CD4-positive, alpha-beta T cell treated with Interleukin-4 for 4 hours (primary cell): ENCODE data around the gene FARP1.

ENCODE experiments used
- DNase-seq: peaks from one replicate; pipeline ENCODE4 v3.0.0-alpha.2; 2020

The FARP1 gene

GRCh38 chr13:98233127-98233526 lies 90.2 kb downstream of the FARP1 start:
- DNase-seq, result no peak

DNA sequence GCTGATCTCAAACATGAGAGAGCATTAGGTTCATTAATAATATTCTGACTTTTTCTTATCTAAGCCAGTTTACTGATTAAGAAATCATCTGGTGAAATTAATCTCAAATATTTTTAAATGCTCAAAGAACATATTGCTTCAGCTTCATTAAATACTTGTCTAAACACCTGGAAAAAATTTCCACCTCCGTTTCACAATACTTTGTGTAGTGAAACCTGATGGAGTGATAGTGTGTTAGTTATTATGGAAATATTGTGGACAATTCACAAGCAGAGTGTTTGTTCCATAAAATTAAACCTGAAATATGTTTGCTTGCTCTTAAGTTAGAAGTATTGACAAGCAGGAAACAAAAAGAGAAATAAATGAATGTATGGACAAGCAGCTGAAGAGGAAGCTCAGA lies 91.5 kb downstream of the FARP1 start:
- no peak for DNase-seq

DNA sequence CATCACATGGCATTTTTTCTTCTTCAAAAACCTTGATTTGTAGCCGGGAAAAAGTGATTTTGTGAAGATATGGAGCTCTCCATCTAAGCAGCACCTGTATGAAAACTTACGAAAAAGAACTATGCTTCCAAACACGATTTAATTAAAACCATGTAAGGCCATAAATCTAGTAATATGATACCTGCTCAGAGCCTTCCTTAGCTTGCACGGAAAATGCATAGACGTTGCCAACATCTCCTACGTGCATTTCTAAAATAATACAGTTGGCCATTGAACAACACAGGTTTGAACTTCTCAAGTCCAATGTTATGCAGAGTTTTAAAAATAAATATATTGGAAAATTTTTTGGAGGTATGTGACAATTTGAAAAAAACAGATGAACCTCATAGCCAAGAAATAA lies 93.3 kb downstream of the FARP1 start:
- DNase-seq, result no peak

- DNase-seq, result no peak
Observed at GRCh38 chr13:98237331-98237730, 94.4 kb downstream of the FARP1 start.

DNA sequence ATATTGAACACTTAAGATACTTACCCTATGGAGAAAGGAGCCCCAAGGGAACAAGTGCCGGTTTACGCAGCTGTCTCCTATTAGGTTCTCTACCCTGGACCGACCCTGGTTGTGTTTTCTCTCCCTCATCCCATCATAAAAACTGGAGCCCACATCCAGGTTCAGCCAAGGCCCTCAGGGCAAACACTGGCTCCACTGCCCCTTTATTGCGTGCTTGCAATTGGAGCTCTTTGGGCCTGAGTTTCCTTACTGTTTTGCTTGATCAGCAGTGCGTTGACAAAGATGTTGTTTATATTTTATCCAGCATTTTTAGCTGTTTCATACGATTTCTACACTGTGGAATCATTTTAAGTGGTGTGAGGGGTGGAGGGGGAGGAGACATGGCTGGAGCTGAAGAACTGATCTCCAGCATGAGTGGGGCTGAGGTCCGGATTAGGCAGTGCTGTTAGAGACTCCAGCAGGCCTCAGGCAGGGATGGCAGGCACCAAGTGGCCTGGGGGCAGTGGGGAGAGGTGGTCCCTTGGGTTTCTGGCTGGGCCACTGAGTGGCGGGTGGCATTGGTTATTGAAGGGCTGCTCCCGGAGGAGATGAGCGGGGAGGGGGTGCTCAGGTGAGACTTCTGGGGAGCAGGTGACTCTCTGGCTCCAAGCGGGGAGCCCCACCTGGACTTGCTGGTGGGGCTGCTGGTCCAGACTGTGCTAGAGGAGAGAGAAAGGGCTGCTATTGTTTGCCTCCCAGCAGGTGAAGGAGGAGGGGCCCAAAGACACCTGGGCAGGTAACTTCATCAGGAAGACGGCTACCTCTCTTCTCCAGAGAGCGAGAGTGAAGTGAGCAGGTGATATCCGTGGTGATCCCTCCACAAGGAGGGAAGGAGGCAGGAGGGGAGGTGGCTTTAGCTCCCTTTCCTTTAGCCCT lies 96.5 kb downstream of the FARP1 start:
- DNase-seq, result no peak

DNA sequence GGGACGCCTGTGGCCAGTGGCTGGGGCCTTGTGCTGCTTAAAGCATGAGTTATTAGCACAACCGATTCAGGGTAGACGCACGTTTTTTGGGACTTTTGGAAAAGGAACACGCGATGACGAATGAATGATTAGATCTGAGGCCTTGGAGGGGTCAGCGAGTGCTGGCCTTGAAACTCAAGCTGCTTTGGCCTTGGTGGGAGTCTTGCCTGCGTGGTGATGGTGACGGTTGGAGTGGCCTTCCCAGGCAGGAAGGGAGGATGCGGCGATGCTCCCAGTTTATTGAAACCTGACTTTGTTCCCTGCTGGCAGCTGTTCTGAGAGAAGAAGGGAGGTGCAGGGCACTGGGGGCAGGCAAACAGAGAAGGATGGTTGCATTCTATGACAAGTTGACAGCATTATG lies 97.2 kb downstream of the FARP1 start:
- DNase-seq, result no peak

DNA sequence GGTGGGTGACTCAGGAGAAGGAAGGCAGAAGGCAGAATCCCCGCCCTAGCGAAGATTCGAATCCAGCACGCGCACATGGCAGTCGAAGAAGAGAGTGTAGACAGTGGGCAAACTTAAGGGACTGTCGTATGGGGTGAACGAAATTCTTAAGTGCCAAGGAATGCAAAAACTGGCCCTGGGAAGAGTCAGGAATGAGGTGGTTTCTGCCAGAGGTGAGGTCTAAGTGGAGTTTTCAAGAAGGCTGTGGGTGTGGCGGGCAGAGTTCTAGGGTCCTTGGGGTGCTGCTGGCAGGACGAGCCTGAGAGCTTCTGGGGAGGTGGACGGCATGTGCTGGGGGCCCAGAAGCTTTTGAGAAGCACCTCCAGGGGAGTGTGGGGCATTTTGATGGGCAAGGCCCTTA lies 98.1 kb downstream of the FARP1 start:
- DNase-seq, result no peak

GRCh38 chr13:98241976-98242375 lies 99.1 kb downstream of the FARP1 start:
- DNase-seq, result no peak

DNA sequence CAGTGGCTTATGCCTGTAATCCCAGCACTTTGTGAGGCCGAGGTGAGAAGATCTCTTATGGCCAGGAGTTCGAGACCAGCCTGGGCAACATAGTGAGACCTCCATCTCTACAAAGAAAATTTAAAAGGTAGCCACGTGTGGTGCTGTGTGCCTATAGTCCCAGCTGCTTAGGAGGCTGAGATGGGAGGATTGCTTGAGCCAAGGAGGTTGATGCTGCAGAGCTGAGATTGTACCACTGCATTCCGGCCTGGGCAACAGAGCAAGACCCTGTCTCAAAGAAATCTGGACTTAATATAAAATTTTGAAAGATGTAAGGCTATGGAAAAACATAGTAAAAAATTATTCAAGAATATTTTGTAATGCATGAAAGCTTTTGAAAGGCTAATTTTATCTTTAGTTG lies 99.5 kb downstream of the FARP1 start:
- DNase-seq, result no peak

DNA sequence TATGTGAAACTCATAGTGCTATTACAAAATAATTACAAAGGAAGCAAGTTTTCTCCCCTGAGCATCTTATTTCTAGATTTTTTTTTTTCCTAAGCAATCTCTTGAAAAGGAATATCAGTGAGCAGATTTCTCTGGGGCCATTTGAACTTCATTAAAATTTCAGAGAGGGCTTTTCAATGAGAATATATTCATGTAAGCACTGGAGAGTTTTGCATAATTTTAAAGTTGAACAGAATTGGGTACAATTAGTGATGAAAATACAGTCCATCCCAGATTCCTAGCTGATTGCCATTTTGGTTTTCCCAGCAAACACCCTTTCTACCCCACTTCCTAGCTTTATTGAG lies 101.0 kb downstream of the FARP1 start:
- no peak for DNase-seq

DNA sequence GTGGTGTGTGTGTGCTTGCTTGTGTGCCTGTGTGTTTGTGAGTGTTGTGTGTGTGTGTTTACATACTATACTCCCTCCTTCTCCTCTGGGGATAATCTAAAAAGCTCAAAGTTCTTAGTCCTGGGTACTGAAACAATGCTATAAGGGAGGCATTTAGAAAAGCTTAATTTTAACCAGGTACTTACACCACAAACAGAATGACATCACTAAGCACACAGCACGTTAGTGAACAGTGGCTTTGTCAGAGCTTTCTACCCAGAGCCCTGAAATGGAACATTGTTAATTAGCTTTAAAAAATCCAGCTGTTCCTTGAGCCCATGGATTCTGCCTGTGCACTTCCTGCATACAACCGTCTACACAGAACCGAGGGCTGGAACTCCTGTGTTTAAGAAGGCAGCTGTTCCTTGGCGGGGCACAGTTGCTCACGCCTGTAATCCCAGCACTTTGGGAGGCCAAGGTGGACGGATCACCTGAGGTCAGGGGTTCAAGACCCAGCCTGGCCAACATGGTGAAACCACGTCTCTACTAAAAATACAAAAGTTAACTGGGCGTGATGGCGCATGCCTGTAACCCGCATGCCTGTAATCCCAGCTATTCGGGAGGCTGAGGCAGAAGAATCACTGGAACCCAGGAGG lies 103.8 kb downstream of the FARP1 start:
- DNase-seq, result no peak

GRCh38 chr13:98251708-98252107 lies 108.8 kb downstream of the FARP1 start:
- no peak for DNase-seq

GRCh38 chr13:98252931-98253470 lies 110.1 kb downstream of the FARP1 start:
- no peak for DNase-seq

DNA sequence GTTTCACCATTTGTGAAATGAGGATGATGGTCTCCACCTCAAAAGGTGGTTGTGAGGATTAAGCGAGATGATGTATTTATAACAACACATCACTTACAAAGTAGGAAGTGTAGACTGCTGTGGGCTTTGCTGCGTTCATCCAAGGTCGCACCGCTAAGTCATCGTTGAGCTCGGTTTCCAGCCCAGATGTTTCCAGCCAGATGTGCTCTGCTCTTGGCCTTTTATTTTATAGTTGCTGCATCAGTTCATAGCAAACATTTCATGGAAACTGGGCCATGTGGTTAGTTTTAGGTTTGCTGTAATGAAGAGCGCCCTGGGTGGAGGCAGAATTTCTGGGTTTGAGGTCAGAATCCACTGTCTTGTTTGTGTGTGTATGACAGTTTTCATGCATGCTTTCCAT lies 110.6 kb downstream of the FARP1 start:
- no peak for DNase-seq

- DNase-seq, result no peak
Observed at GRCh38 chr13:98254513-98254912, 111.6 kb downstream of the FARP1 start.

- no peak for DNase-seq
Observed at GRCh38 chr13:98258226-98258625, 115.3 kb downstream of the FARP1 start.

GRCh38 chr13:98260357-98261164 lies 117.7 kb downstream of the FARP1 start:
- DNase-seq, result no peak

DNA sequence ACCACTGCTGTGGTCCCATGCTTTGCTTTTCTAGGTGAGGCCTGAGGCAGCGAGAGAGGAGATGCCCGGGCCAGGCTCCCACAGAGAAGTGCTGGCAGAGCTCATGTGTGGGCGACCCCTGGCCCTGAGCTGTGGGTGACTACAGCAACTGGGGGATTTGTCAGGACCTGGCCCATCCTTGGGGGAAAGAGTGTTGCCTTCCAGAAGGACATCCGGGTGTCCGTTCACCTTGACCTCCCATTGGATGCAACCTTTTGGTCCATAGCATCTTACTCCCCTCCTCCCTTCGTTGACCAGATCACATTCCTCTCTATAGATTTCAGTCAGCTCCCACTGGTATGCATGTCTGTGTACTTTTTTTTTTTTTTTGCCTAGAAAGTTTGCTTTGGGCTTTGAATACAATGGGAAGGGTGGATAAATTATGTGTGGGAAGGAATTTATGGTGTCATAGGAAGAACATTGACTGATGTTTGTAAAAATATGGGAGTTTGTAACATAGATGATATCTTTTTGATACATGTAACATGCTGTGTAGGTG lies 118.3 kb downstream of the FARP1 start:
- no peak for DNase-seq

DNA sequence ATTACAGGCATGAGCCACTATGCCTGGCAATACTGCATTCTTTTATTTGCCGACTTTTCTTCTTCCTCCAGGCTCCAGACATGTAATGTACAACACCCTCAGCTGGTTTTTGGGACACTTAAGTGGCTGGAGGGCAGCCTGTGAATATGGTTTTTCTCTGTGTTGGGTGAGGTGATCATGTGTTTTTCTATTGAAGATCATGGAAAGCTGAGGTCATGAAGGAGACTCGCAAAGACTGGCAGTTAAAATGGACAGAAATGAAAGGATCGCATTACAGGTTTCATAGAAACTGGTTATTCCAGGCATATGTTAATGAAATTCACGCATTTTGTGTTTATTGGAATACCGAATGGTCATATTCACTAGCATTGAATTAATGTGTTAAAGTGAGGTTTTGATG lies 119.4 kb downstream of the FARP1 start:
- DNase-seq, result no peak

DNA sequence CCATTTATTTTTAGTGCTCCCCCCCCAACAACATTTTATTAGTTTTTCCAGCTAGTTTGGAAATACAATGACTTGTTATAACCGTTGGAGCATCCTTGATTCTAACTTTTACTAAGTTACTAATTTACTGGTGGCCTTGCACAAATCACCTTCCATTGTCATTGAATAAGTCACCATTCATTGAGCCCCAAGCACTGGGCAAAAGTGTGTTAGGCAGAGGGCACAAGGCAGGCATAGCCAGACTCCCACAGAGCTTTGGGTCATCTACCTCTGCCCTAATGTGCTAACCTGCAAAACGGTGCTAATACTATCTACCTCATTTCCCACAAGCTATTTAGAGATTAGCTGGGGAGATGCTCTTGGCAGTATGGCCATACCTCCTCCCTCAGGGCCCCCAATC lies 120.9 kb downstream of the FARP1 start:
- no peak for DNase-seq

DNA sequence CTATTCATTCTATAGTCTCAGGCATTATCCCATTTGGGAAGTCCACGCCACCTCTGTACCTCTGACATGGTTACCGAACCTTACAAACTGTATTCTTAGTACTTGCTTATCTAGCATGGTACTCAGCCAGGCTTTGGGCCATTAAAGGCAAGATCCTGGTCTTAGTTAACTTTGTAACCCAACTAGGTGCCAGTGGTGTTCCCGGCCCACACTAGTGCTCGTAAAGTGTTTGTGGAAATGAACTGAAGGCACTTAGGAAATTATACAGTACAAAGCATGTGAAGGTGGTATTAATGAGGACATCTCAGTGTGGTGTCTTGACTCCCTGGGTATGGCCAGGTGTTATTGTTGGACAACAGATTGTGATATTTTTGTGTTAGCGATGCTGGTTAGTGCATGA lies 122.0 kb downstream of the FARP1 start:
- no peak for DNase-seq

GRCh38 chr13:98265692-98266551 lies 123.0 kb downstream of the FARP1 start:
- no peak for DNase-seq
